ENCODE data around the gene DLEC1.

The DLEC1 gene

GRCh38 chr3:38121451-38121831, 82.4 kb downstream of the DLEC1 start:
- no peak overlapping the region for H3K9ac ChIP-seq (ENCODE audit: low read depth, low read length)
- peaks cover 65% of the 10 kb centered on the region for H3K36me3 ChIP-seq (ENCODE audit: insufficient read depth, low read length)
- no peak for ATAC-seq (ENCODE audit: insufficient read depth, low read depth)
- no peaks in the 10 kb centered on the region for H3K27me3 ChIP-seq (ENCODE audit: insufficient read depth, low read length, poor library complexity)
- H3K4me2 ChIP-seq (ENCODE audit: insufficient read depth, low read length) = no peak overlapping the region
- H3K79me2 ChIP-seq (ENCODE audit: insufficient read depth, low read length) = no peaks in the 10 kb centered on the region
- no peak for DNase-seq
- H4K20me1 ChIP-seq (ENCODE audit: insufficient read depth, low read length) = peaks cover 8% of the 10 kb centered on the region; the same call in 1 of the 2 replicates
- no peak overlapping the region for H3K27ac ChIP-seq (ENCODE audit: low read length)
- no peaks in the 10 kb centered on the region for H3K9me3 ChIP-seq (ENCODE audit: insufficient read depth, low read length, severe bottlenecking)
- H2AFZ ChIP-seq (ENCODE audit: low read depth, low read length) = no peak overlapping the region
- TF ChIP-seq CTCF (IDR thresholded peaks at IDR 0.05; ENCODE audit: borderline replicate concordance, extremely low read depth, low read length, poor library complexity, severe bottlenecking) = no peak
- no peak for TF ChIP-seq EZH2 (IDR thresholded peaks at IDR 0.05; ENCODE audit: borderline replicate concordance, low read depth, low read length, severe bottlenecking)
- H3K4me1 ChIP-seq (ENCODE audit: insufficient read depth, low read length) = no peaks in the 10 kb centered on the region
- no peak overlapping the region for H3K4me3 ChIP-seq (ENCODE audit: low read depth in 1 of 2, low read length in 2 of 2)

DNA sequence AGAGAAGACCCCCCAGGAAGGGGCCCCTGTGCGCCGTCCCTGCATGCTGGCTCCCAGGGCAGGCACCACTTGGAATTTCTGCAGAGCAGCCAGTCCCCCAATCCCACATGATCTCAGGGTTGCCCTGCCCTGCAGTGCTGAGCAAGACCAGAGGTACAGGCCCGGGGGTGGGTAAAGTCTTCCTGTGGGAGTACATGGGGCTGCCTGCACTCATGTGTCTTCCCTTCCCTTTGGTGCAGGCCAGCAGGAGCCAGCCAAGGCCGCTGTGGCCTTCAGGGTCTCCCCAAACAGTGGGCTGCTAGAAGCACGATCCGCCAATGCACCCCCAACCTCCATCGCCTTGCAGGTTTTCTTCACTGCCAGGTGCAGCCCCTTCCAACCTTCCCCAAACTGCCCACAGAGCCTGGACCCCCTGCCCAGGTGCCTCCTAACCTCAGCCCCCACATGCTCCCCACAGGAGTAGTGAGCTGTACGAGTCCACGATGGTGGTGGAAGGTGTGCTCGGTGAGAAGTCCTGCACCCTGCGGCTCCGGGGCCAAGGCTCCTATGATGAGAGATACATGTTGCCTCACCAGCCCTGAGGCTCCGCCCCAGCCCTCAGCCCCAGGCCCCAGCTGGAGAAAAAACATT, 82.9 kb downstream of the DLEC1 start:
- ATAC-seq (ENCODE audit: insufficient read depth, low read depth) (no peak), DNase-seq (no peak)
- no peaks in the 10 kb centered on the region for H3K4me1 ChIP-seq (ENCODE audit: insufficient read depth, low read length)
- no peak overlapping the region for H3K27ac ChIP-seq (ENCODE audit: low read length)
- H3K9me3 ChIP-seq (ENCODE audit: insufficient read depth, low read length, severe bottlenecking) = no peaks in the 10 kb centered on the region
- no peak overlapping the region for H3K9ac ChIP-seq (ENCODE audit: low read depth, low read length)
- H3K36me3 ChIP-seq (ENCODE audit: insufficient read depth, low read length) = peaks cover 70% of the 10 kb centered on the region
- no peak overlapping the region for H2AFZ ChIP-seq (ENCODE audit: low read depth, low read length)
- H3K27me3 ChIP-seq (ENCODE audit: insufficient read depth, low read length, poor library complexity) = no peaks in the 10 kb centered on the region
- H3K79me2 ChIP-seq (ENCODE audit: insufficient read depth, low read length) = no peaks in the 10 kb centered on the region
- peaks cover 8% of the 10 kb centered on the region; the same call in 1 of the 2 replicates for H4K20me1 ChIP-seq (ENCODE audit: insufficient read depth, low read length)
- H3K4me3 ChIP-seq (ENCODE audit: low read depth in 1 of 2, low read length in 2 of 2) = no peak overlapping the region
- no peak for TF ChIP-seq EZH2 (IDR thresholded peaks at IDR 0.05; ENCODE audit: borderline replicate concordance, low read depth, low read length, severe bottlenecking)
- no peak for TF ChIP-seq CTCF (IDR thresholded peaks at IDR 0.05; ENCODE audit: borderline replicate concordance, extremely low read depth, low read length, poor library complexity, severe bottlenecking)
- no peak overlapping the region for H3K4me2 ChIP-seq (ENCODE audit: insufficient read depth, low read length)

DNA sequence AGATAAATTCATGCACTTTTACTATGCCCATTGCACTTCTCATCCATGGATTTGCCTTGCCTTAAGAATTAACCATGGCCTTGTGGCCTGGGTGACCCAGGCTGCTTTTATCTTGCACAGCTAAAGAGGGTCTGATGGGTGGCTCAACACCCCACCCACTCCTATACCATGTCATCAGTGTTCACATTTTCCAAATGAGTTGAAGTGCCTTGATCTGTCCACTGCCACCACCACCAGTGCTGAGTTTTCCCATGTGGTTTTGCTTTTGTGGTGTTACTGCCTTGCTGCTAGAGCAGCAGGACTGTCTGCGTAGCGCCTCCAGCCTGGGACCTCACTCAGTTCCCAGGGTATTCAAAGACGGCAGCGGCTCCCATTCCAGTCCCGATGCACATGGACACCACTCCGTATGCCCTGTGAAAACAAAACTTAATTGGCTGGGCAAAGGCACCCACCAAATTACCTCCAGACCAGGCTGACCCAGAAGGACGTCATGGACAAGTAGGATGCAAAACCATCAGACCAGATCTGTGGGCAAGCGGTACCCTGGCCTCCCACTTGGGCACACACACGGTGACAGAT, 83.8 kb downstream of the DLEC1 start:
- Histone ChIP-seq H3K4me1 (ENCODE audit: insufficient read depth, low read length) (no peaks in the 10 kb centered on the region), H3K9ac (ENCODE audit: low read depth, low read length) (no peak overlapping the region), H2AFZ (ENCODE audit: low read depth, low read length) (no peak overlapping the region), H3K4me3 (ENCODE audit: low read depth in 1 of 2, low read length in 2 of 2) (no peak overlapping the region), H4K20me1 (ENCODE audit: insufficient read depth, low read length) (peaks cover 6% of the 10 kb centered on the region; the same call in 1 of the 2 replicates), H3K27me3 (ENCODE audit: insufficient read depth, low read length, poor library complexity) (no peaks in the 10 kb centered on the region), H3K9me3 (ENCODE audit: insufficient read depth, low read length, severe bottlenecking) (no peaks in the 10 kb centered on the region), H3K4me2 (ENCODE audit: insufficient read depth, low read length) (no peak overlapping the region), H3K79me2 (ENCODE audit: insufficient read depth, low read length) (no peaks in the 10 kb centered on the region), H3K27ac (ENCODE audit: low read length) (no peak overlapping the region), H3K36me3 (ENCODE audit: insufficient read depth, low read length) (peaks cover 78% of the 10 kb centered on the region)
- DNase-seq (no peak), ATAC-seq (ENCODE audit: insufficient read depth, low read depth) (no peak)
- TF ChIP-seq EZH2 (IDR thresholded peaks at IDR 0.05; ENCODE audit: borderline replicate concordance, low read depth, low read length, severe bottlenecking) (no peak), CTCF (IDR thresholded peaks at IDR 0.05; ENCODE audit: borderline replicate concordance, extremely low read depth, low read length, poor library complexity, severe bottlenecking) (no peak)
